HG02571 (cell line): Measurements from ENCODE around the gene ARHGAP40.

Experiments used
- ATAC-seq: cut with Tn5 transposase; IDR thresholded peaks from one replicate; pipeline ENCODE4 v1.9.1; 2021; ENCODE audit warnings: mild to moderate bottlenecking, moderate library complexity; ENCODE audit not compliant: unreplicated experiment

ARHGAP40 gene

GRCh38 chr20:38617011-38617829, 15.6 kb downstream of the ARHGAP40 start:
- no peak for ATAC-seq

- ATAC-seq = no peak
These were observed 16.2 kb downstream of the ARHGAP40 start for GRCh38 chr20:38617830-38618196.

GRCh38 chr20:38620441-38620840, 18.8 kb downstream of the ARHGAP40 start:
- no peak for ATAC-seq

- no peak for ATAC-seq
These were observed 21.5 kb downstream of the ARHGAP40 start for GRCh38 chr20:38623061-38623460.

GRCh38 chr20:38624084-38624483, 22.5 kb downstream of the ARHGAP40 start:
- ATAC-seq = no peak

GRCh38 chr20:38625896-38626295, 24.3 kb downstream of the ARHGAP40 start:
- ATAC-seq = no peak

- no peak for ATAC-seq
These were observed 25.5 kb downstream of the ARHGAP40 start for GRCh38 chr20:38626921-38627659.

GRCh38 chr20:38628580-38629470, 27.2 kb downstream of the ARHGAP40 start:
- no peak for ATAC-seq

- ATAC-seq = no peak
These were observed 28.4 kb downstream of the ARHGAP40 start for GRCh38 chr20:38629979-38630378.

- no peak for ATAC-seq
These were observed 29.1 kb downstream of the ARHGAP40 start for GRCh38 chr20:38630727-38631126.

GRCh38 chr20:38631155-38632022, 29.8 kb downstream of the ARHGAP40 start:
- no peak for ATAC-seq

- ATAC-seq = no peak
These were observed 32.0 kb downstream of the ARHGAP40 start for GRCh38 chr20:38633577-38634093.

GRCh38 chr20:38635721-38636288, 34.2 kb downstream of the ARHGAP40 start:
- no peak for ATAC-seq

GRCh38 chr20:38640521-38640920, 38.9 kb downstream of the ARHGAP40 start:
- no peak for ATAC-seq

GRCh38 chr20:38642498-38642897, 40.9 kb downstream of the ARHGAP40 start:
- no peak for ATAC-seq

- no peak for ATAC-seq
These were observed 43.1 kb downstream of the ARHGAP40 start for GRCh38 chr20:38644588-38645260.

GRCh38 chr20:38645351-38645750, 43.7 kb downstream of the ARHGAP40 start:
- no peak for ATAC-seq

GRCh38 chr20:38645980-38646858, 44.6 kb downstream of the ARHGAP40 start:
- no peak for ATAC-seq
